Suppressor macrophage treated with lipopolysaccharide for 4 hours (primary cell): ENCODE results near the gene SYCP2.
A peak's percentile ranks its signal among the peaks of the same experiment; 100 is the strongest.
"Not testable (repeated sequence)": the region's sequence is repeated elsewhere in the genome, so short reads cannot be mapped to it uniquely, and the experiment has no call there.

Experiments used
- DNase-seq: peaks from one replicate; pipeline ENCODE4 v3.0.0-alpha.2; 2020

Gene SYCP2

DNA sequence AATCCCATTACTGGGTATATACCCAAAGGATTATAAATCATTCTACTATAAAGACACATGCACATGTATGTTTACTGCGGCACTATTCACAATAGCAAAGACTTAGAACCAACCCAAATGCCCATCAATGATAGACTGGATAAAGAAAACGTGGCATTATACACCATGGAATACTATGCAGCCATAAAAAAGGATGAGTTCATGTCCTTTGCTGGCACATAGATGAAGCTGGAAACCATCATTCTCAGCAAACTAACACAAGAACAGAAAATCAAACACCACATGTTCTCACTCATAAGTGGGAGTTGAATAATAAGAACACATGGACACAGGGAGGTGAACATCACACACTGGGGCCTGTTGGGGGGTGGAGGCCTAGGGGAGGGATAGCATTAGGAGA, 43.4 kb downstream of the SYCP2 start:
- DNase-seq: not testable (repeated sequence)

DNA sequence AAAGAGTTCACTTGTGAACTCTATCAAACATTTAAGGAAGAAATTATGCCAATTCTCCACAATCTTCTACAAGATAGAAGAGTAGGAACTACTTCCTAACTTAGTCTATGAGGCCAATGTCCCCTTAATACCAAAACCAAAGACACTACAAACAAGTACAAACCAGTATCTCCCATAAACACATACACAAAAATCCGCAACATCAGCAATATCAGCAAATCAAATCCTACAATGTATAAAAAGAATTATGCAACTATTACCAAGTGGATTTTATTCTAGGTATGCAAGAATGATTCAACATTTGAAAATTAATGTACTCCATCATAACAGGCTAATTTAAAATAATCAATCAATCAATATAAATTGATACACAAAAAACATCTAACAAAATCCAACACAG, 45.4 kb downstream of the SYCP2 start:
- DNase-seq: no peak

- no peak for DNase-seq
These were observed 48.9 kb downstream of the SYCP2 start for GRCh38 chr20:59884494-59884893.

DNA sequence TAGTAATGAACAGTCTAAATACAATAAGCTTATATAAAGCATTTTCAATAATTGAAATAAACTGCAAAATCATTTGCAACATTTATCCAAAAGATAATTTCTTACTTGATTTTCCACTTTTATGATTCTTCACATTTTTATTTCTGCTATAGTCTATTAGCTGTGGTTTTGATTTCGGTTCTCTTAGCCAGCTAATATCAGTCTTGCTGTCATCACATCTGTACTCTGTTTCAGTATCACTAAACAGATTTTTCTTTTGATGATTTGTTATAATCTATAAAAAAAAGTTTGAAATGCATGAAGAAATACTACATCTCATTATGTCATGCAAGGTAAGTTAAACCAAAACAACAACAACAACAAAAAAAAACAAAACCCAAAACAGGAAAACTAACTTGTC, 53.2 kb downstream of the SYCP2 start:
- DNase-seq: no peak

DNA sequence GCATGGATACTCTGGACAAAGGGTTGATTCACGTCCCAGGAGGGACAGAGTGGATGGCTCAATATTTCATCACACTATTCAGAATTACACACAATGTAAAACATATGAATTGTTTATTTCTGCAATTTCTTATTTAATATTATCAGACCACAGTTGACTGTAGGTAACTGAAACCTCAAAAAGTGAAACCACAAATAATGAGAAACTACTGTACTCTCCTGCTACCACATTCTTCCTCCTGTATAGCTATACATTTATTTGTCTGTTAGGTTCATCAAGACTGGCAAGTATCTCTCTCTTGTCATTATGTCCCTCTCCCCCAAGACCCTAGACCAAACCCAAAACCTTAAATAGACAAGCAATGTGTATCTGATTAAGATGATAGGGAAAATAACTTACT, 60.0 kb downstream of the SYCP2 start:
- no peak for DNase-seq

GRCh38 chr20:59871096-59871495, 62.3 kb downstream of the SYCP2 start:
- no peak for DNase-seq

DNA sequence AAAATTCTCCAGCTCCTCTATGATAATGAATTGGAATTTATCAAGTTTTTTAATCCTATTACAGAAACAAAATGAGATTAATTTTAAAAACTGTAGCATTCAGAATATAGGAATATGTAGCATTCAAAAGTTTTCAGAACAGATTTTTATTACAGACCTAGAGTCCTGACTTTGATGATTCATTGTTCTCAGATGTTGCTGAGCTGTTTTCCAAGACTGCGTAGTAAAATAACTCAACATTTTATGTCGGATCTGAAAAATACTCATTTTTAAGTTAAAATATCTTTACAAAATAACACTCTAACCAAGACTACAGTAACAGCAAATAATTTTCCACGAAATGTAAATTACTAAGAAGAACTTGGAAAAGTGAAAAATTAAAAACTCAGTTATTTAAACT, 67.1 kb downstream of the SYCP2 start:
- no peak for DNase-seq

DNA sequence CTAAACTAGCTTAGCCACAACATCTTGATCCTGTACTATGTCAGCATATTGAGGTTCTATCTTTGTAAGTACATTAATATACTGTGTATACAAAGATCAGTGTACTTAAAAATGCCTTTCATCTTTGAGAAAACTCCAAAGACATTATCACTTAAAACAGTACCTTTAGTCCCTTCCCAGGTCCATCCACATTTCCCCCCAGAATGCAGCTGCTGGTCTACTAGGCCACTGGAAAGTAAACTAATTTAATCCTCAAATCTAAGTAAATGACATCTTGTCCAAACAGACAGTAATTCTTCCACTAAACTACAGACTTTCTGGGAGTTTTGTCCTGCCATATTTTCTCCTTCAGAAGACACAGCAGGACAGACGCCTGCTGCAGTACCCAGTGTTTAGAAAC, 68.7 kb downstream of the SYCP2 start:
- DNase-seq: no peak

GRCh38 chr20:59863058-59863457, 70.4 kb downstream of the SYCP2 start:
- DNase-seq: no peak

GRCh38 chr20:59861401-59861800, 72.0 kb downstream of the SYCP2 start:
- no peak for DNase-seq

GRCh38 chr20:59858425-59858824, 75.0 kb downstream of the SYCP2 start:
- DNase-seq: no peak

GRCh38 chr20:59857966-59858365, 75.5 kb downstream of the SYCP2 start:
- DNase-seq: no peak

GRCh38 chr20:59856941-59857340, 76.5 kb downstream of the SYCP2 start:
- not testable (repeated sequence) for DNase-seq

DNA sequence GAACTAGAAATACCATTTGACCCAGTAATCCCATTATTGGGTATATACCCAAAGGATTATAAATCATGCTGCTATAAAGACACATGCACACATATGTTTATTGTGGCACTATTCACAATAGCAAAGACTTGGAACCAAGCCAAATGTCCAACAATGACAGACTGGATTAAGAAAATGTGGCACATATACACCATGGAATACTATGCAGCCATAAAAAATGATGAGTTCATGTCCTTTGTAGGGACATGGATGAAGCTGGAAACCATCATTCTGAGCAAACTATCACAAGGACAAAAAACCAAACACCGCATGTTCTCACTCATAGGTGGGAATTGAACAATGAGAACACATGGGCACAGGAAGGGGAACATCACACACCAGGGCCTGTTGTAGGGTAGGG, 76.9 kb downstream of the SYCP2 start:
- not testable (repeated sequence) for DNase-seq

GRCh38 chr20:59850018-59850641, 83.3 kb downstream of the SYCP2 start:
- DNase-seq: peak; percentile 61

DNA sequence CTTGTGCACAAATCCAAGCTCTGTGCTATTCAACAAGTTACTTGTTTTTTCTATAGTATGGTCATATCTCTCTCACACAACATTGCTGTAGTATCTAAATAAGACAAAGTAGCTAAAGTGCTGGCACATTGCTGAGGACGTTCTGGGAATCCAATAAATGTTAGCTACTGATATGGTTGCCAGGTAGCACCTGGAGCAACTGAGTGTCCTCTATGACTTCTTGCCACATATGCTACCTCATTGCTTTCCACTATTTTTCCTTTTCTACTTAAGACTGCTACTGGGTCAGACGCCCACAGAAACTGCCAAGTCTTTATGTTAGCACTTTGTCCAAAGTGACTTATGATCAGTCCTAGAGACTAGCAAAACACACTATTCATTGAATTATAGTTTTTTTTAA, 85.3 kb downstream of the SYCP2 start:
- no peak for DNase-seq

DNA sequence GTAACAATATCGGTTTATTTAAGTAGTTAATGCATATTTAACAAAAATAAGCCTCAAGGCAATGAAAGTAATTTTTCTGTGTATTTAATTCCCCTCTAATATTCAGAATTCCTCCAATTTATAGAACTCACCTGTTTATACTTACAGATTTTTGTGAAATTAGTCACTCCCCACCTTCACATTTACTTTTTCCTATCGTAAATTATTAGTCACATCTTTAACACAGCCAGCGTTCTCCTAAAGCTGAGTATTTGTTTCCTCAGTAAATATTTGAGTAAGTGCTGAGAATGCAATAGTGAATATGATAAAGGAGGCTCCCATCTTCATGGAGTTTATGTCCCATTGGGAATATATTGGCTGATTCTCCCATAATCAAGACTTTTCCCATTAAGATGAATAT, 88.0 kb downstream of the SYCP2 start:
- no peak for DNase-seq

GRCh38 chr20:59839400-59839799, 94.0 kb downstream of the SYCP2 start:
- no peak for DNase-seq

DNA sequence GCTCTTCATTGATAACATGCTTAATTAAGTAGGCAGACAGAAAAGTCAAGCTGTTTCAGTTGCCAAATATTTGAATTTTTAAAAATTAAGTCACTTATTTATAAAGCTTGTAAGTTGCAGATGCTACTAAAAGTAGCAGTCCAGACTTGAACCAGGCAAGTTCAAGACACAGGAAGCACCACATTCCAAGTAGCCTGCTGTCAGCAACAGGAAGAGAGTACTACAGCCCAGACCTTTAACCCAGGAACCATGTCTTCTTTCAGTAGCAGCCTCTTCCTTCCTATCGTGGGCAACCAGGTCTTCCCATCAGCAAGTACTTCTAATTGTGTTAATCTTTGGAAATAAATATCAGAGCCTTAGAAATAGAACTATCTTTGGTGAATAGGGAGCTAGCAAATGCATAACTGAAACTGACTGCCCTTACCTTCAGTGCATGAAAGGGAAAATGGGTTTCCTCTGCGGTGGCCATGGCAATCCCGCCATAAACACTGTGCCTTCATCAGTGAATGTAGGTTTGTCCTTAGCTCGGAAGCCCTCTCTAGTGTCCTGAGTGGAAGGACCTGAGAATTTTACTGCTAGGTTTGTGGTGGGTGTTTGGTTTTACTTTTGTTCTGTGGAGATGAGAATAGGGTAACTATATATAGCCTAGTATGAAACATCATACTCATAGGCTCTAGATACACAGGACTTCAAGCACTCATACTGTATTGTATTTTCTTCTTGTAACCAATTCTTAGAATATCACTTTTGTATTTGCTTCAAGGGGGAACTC, 95.6 kb downstream of the SYCP2 start:
- DNase-seq: no peak

DNA sequence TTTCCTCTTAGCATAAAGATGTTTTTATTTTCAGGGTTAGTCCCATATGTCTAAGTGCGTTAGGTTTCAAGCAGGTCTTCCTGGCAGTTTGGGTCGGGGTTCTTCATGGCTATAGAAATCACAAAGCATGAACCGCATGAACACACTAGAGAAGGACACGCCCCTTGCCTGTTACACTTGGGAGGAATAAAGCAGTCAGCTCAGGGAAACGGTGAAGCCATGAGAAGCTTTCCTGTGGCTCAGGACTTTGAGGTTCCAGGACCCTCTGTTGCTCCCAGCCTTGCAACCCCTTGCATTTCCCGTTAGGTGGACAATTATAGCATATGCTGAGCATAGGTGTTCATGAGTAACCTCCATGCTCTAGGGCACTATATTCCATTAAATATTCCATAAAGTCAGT, 96.7 kb downstream of the SYCP2 start:
- DNase-seq: no peak

GRCh38 chr20:59835448-59836395, 97.7 kb downstream of the SYCP2 start:
- DNase-seq: peak; percentile 2

GRCh38 chr20:59835057-59835447, 98.4 kb downstream of the SYCP2 start:
- no peak for DNase-seq
